H1 (cell line): ENCODE results near the gene RAD51B. TPM values are rescaled to one million over a fixed set of nuclear protein-coding genes. Genes with fewer than 3 reads are reported as not detected.

ENCODE experiments used
- CTCF ChIA-PET: fragments of 300-600 bp; sonication (Branson Sonifier 250); formaldehyde crosslinking; loops from one replicate; lab custom pipeline; 2021; ENCODE audit not compliant: partially characterized antibody; lab: Charles Lee
- POLR2A ChIA-PET: fragments of 300-600 bp; sonication (Branson Sonifier 250); formaldehyde crosslinking; loops from one replicate; lab custom pipeline; 2021; ENCODE audit warnings: inconsistent platforms; ENCODE audit not compliant: partially characterized antibody; lab: Charles Lee
- DNase-seq, 2 experiments: peaks; one replicate each; pipeline versions ENCODE4 v3.0.0 to v3.0.0-alpha.2; 2010 to 2022; ENCODE audit warnings: low spot score in 2 of 2, low read depth in 1 of 2, mixed read lengths in 1 of 2
- FAIRE-seq: peaks from 2 replicates; lab custom pipeline; 2011; peaks lifted over from hg19 to GRCh38; lab: Jason Lieb, UNC
- H2AFZ ChIP-seq: 2 replicates; pipeline ENCODE4 v1.8.1; 2012; ENCODE audit warnings: low read length, inconsistent platforms
- H2AK5ac ChIP-seq: 2 replicates; pipeline ENCODE4 v1.6.1; 2013; ENCODE audit warnings: low read depth, low read length
- H2BK120ac ChIP-seq: replicated peaks from 2 replicates; pipeline ENCODE3; 2013; ENCODE audit warnings: low read depth, low read length, inconsistent platforms
- H2BK12ac ChIP-seq: 2 replicates; pipeline ENCODE4 v1.6.1; 2013; ENCODE audit warnings: low read depth, low read length
- H2BK15ac ChIP-seq: 2 replicates; pipeline ENCODE4 v1.6.1; 2013; ENCODE audit warnings: low read length
- H2BK20ac ChIP-seq: 2 replicates; pipeline ENCODE4 v1.6.1; 2013; ENCODE audit warnings: low read length
- H2BK5ac ChIP-seq: 2 replicates; pipeline ENCODE4 v1.6.1; 2013; ENCODE audit warnings: low read depth, low read length
- H3K14ac ChIP-seq: 2 replicates; pipeline ENCODE4 v1.6.1; 2013; ENCODE audit warnings: inconsistent platforms; ENCODE audit not compliant: insufficient read length
- H3K18ac ChIP-seq: 2 replicates; pipeline ENCODE4 v1.6.1; 2013; ENCODE audit warnings: low read length; ENCODE audit errors: extremely low read depth
- H3K23ac ChIP-seq: 2 replicates; pipeline ENCODE4 v1.6.1; 2013; ENCODE audit warnings: inconsistent platforms; ENCODE audit not compliant: insufficient read length
- H3K23me2 ChIP-seq: 2 replicates; pipeline ENCODE4 v1.6.1; 2013; ENCODE audit warnings: low read depth, low read length
- H3K27ac ChIP-seq: 2 replicates; pipeline ENCODE4 v1.6.1; 2011; ENCODE audit warnings: low read depth, low read length, inconsistent platforms
- H3K27me3 ChIP-seq, 4 experiments: replicated peaks in 1 of 4; 1 replicate in 1 of 4; 2 replicates in 3 of 4; pipeline versions ENCODE4 v1.6.1 to v1.8.1; 2011 to 2013; ENCODE audit warnings: low read length in 3 of 4, mild to moderate bottlenecking in 3 of 4, inconsistent platforms in 2 of 4, mixed read lengths in 2 of 4, moderate library complexity in 1 of 4; ENCODE audit not compliant: control insufficient read depth in 3 of 4, insufficient read depth in 3 of 4; ENCODE audit errors: extremely low read depth in 1 of 4
- H3K36me3 ChIP-seq, 4 experiments: 2 replicates each; pipeline versions ENCODE4 v1.6.1 to v1.8.1; 2011 to 2013; ENCODE audit warnings: mild to moderate bottlenecking in 4 of 4, low read length in 3 of 4, moderate library complexity in 2 of 4, control low read depth in 1 of 4, inconsistent platforms in 1 of 4; ENCODE audit not compliant: insufficient read depth in 4 of 4, control insufficient read depth in 2 of 4
- H3K4ac ChIP-seq: replicated peaks from 2 replicates; pipeline ENCODE3; 2013; ENCODE audit warnings: low read length, low read depth, mixed read lengths, inconsistent platforms; ENCODE audit not compliant: insufficient read length
- H3K4me1 ChIP-seq, 4 experiments: replicated peaks in 1 of 4; 1 replicate in 1 of 4; 2 replicates in 3 of 4; pipeline versions ENCODE4 v1.6.1 to v1.8.1; 2011 to 2013; ENCODE audit warnings: low read length in 3 of 4, inconsistent platforms in 2 of 4, mixed read lengths in 1 of 4; ENCODE audit not compliant: insufficient read depth in 4 of 4, control insufficient read depth in 3 of 4
- H3K4me2 ChIP-seq, 2 experiments: 2 replicates each; pipeline versions ENCODE4 v1.6.1 to v1.8.1; 2011 to 2013; ENCODE audit warnings: low read depth in 2 of 2, low read length in 2 of 2, control low read depth in 1 of 2, inconsistent platforms in 1 of 2, mild to moderate bottlenecking in 1 of 2; ENCODE audit not compliant: insufficient read depth in 1 of 2
- H3K4me3 ChIP-seq, 4 experiments: fragments of 200-600, 300-600 bp in 1 of 4; sonication (generic), shearing (Covaris generic), sonication (Bioruptor Twin) in 1 of 4; 2 replicates each; pipeline versions ENCODE4 v1.5.1 to v1.8.1; 2011 to 2016; ENCODE audit warnings: low read length in 4 of 4, low read depth in 3 of 4, control low read depth in 2 of 4, inconsistent platforms in 2 of 4, mild to moderate bottlenecking in 2 of 4, mixed read lengths in 1 of 4, moderate library complexity in 1 of 4; ENCODE audit not compliant: insufficient read depth in 2 of 4; ENCODE audit errors: extremely low read depth in 1 of 4
- H3K56ac ChIP-seq: replicated peaks from 2 replicates; pipeline ENCODE3; 2013; ENCODE audit warnings: low read depth, mild to moderate bottlenecking, mixed read lengths, low read length, inconsistent platforms; ENCODE audit not compliant: insufficient read length
- H3K79me1 ChIP-seq: 2 replicates; pipeline ENCODE4 v1.6.1; 2013; ENCODE audit warnings: low read depth, low read length, control low read depth
- H3K79me2 ChIP-seq, 2 experiments: 2 replicates each; pipeline versions ENCODE4 v1.6.1 to v1.8.1; 2012 to 2013; ENCODE audit warnings: low read length in 2 of 2, mild to moderate bottlenecking in 2 of 2, inconsistent platforms in 1 of 2; ENCODE audit not compliant: insufficient read depth in 2 of 2, control insufficient read depth in 1 of 2
- H3K9ac ChIP-seq, 4 experiments: replicated peaks in 1 of 4; 1 replicate in 1 of 4; 2 replicates in 3 of 4; pipeline versions ENCODE4 v1.6.1 to v1.8.1; 2011 to 2013; ENCODE audit warnings: low read depth in 3 of 4, low read length in 3 of 4, control low read depth in 2 of 4, mild to moderate bottlenecking in 2 of 4, moderate library complexity in 2 of 4, inconsistent platforms in 1 of 4; ENCODE audit errors: extremely low read depth in 1 of 4
- H3K9me3 ChIP-seq, 2 experiments: 2 replicates each; pipeline versions ENCODE4 v1.6.1 to v1.8.1; 2012 to 2013; ENCODE audit warnings: mild to moderate bottlenecking in 2 of 2, moderate library complexity in 2 of 2, control low read depth in 1 of 2, inconsistent platforms in 1 of 2, low read depth in 1 of 2, low read length in 1 of 2, mixed read lengths in 1 of 2; ENCODE audit not compliant: insufficient read depth in 2 of 2
- H4K20me1 ChIP-seq, 2 experiments: replicated peaks in 1 of 2; 2 replicates each; pipeline versions ENCODE3 to v1.8.1; 2011 to 2013; ENCODE audit warnings: inconsistent platforms in 2 of 2, low read length in 2 of 2, mild to moderate bottlenecking in 1 of 2; ENCODE audit not compliant: insufficient read depth in 2 of 2, control insufficient read depth in 1 of 2
- H4K5ac ChIP-seq: 2 replicates; pipeline ENCODE4 v1.6.1; 2013; ENCODE audit warnings: low read length, low read depth, mixed read lengths, inconsistent platforms; ENCODE audit not compliant: insufficient read length
- H4K8ac ChIP-seq: 2 replicates; pipeline ENCODE4 v1.8.0; 2013; ENCODE audit warnings: mild to moderate bottlenecking, moderate library complexity, low read length, inconsistent platforms; ENCODE audit not compliant: insufficient read depth; ENCODE audit errors: extremely low read depth
- H4K91ac ChIP-seq: replicated peaks from 2 replicates; pipeline ENCODE3; 2013; ENCODE audit warnings: low read length, mixed read lengths, inconsistent platforms; ENCODE audit not compliant: insufficient read length
- BCL11A ChIP-seq, 2 experiments: IDR thresholded peaks; one replicate each; pipeline ENCODE4 v1.6.1; 2011; ENCODE audit warnings: low read depth in 2 of 2, low read length in 2 of 2, mild to moderate bottlenecking in 2 of 2
- GABPA ChIP-seq: IDR thresholded peaks from 2 replicates; pipeline ENCODE4 v1.6.1; 2011; ENCODE audit warnings: mild to moderate bottlenecking, low read length, moderate library complexity, borderline replicate concordance; ENCODE audit not compliant: insufficient read depth
- GTF2F1 ChIP-seq: IDR thresholded peaks from 2 replicates; pipeline ENCODE4 v1.6.1; 2012; ENCODE audit warnings: low read depth, low read length, improper control_type of control experiment, borderline replicate concordance
- HDAC2 ChIP-seq, 2 experiments: fragments of 300-600 bp in 1 of 2; sonication (generic) in 1 of 2; IDR thresholded peaks; 2 replicates each; pipeline ENCODE4 v1.6.1; 2011 to 2012; ENCODE audit warnings: low read depth in 2 of 2, low read length in 2 of 2, mild to moderate bottlenecking in 2 of 2, moderate library complexity in 2 of 2, borderline replicate concordance in 1 of 2, inconsistent platforms in 1 of 2
- HDAC6 ChIP-seq: IDR thresholded peaks from one replicate; pipeline ENCODE4 v1.7.1; 2012; ENCODE audit warnings: low read depth, mild to moderate bottlenecking, inconsistent platforms, low read length, moderate library complexity
- JUN ChIP-seq: IDR thresholded peaks from 2 replicates; pipeline ENCODE4 v1.6.1; 2011; ENCODE audit warnings: low read depth, mild to moderate bottlenecking, improper control_type of control experiment, low read length
- KDM1A ChIP-seq: fragments of 200-600, 300-600 bp; sonication (generic); IDR thresholded peaks from 2 replicates; pipeline ENCODE4 v1.7.1; 2016; ENCODE audit warnings: mild to moderate bottlenecking, low read length, borderline replicate concordance
- MAFK ChIP-seq: IDR thresholded peaks from 2 replicates; pipeline ENCODE4 v1.6.1; 2012; ENCODE audit warnings: low read depth, mild to moderate bottlenecking, improper control_type of control experiment, low read length
- POLR2AphosphoS5 ChIP-seq: IDR thresholded peaks from 2 replicates; pipeline ENCODE4 v1.6.1; 2011; ENCODE audit warnings: low read depth, low read length
- RBBP5 ChIP-seq: IDR thresholded peaks from 2 replicates; pipeline ENCODE4 v1.7.1; 2012; ENCODE audit warnings: low read depth, mild to moderate bottlenecking, inconsistent platforms, low read length, moderate library complexity, borderline replicate concordance
- SIX5 ChIP-seq: IDR thresholded peaks from 2 replicates; pipeline ENCODE4 v1.6.1; 2011; ENCODE audit warnings: mild to moderate bottlenecking, low read depth, low read length
- TAF1 ChIP-seq: IDR thresholded peaks from 2 replicates; pipeline ENCODE4 v1.6.1; 2011; ENCODE audit warnings: mild to moderate bottlenecking, low read depth, low read length
- WGBS, 2 experiments: shearing (Covaris generic) in 1 of 2; methylation state at CpG; one replicate each; pipeline versions ENCODE4 v1.1.6 to v1.1.7; 2013 to 2015; ENCODE audit warnings: low lambda C conversion rate in 2 of 2, mixed read lengths in 2 of 2, inconsistent platforms in 1 of 2, low coverage in 1 of 2, missing lambda C conversion rate in 1 of 2; ENCODE audit not compliant: insufficient replicate concordance in 2 of 2, insufficient coverage in 1 of 2, insufficient read length in 1 of 2; ENCODE audit errors: extremely low coverage in 1 of 2, missing lambda C conversion rate in 1 of 2; 5-methylcytosine and 5-hydroxymethylcytosine counted together
- polyA plus RNA-seq, 7 experiments: library from polyadenylated mRNA; depleted of rRNA in 3 of 7; stranded (reverse) in 5 of 7; unstranded in 2 of 7; fragments of >200 nt in 5 of 7; fragments of 200-250 nt in 2 of 7; gene quantifications; 1 replicate in 5 of 7; 2 replicates in 1 of 7; 4 replicates in 1 of 7; pipeline versions ENCODE4 v1.2.1 to v1.2.3, GENCODE V29; 2011 to 2013; ENCODE audit warnings: missing spikeins in 2 of 7, mixed read lengths in 2 of 7
- total RNA-seq: library from RNA; stranded (reverse); fragmentation: NEBNext Ultra II Directional; extraction: Animal tissue kit (Norgen Biotek cat#: 25700); gene quantifications from 2 replicates; pipeline ENCODE4 v1.2.1, GENCODE V29; 2021
- TF ChIP-seq, protein P1 (sequence below): IDR thresholded peaks from 2 replicates; pipeline ENCODE4 v1.6.1; 2012; ENCODE audit warnings: low read length, inconsistent platforms

RAD51B gene
- total and polyA plus RNA-seq, 2 of the 8 experiments (the other 6 are each of a cell fraction or from before 2014, with no cell fraction given) = 3.9 to 14.9 TPM

DNA sequence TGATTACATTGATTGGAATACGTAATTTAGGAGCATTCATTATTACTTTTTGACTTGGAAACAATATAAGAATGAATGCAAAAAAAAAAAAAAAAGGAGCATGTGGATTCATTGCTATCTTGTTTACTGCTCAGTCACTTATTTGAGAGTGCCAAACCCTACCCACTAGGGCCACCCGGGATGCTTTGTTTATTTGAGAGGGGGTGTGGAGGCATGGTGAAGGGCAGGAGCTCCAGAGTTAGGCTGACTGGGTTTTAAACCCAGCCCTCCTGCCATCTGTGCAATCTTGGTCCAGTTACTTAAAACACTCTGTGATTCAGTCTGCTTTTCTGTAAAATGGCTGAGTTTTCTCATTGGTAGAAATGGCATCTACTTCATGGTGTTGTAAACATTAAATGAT lies 195.2 kb downstream of the RAD51B start:
- Histone ChIP-seq H4K20me1 (no peaks in the 10 kb centered on the region), H3K27me3 (no peaks in the 10 kb centered on the region), H3K79me1 (no peaks in the 10 kb centered on the region), H2BK120ac (no peak overlapping the region), H4K91ac (no peak overlapping the region), H3K4me3 (no peak overlapping the region), H4K8ac (no peak overlapping the region), H3K23ac (no peak overlapping the region), H3K9me3 (0 out of 4 replicates have a peak, but pooled peaks cover 0 to 4% of the 10 kb centered on the region in 2 experiments), H3K4ac (no peak overlapping the region), H3K23me2 (no peaks in the 10 kb centered on the region), H3K9ac (no peak overlapping the region), H2AFZ (no peak overlapping the region), H3K18ac (no peak overlapping the region), H2BK5ac (no peak overlapping the region), H3K27ac (no peak overlapping the region), H3K4me1 (no peaks in the 10 kb centered on the region), H3K14ac (no peak overlapping the region), H3K4me2 (no peak overlapping the region), H2BK20ac (no peak overlapping the region), H3K79me2 (no peaks in the 10 kb centered on the region), H3K56ac (no peak overlapping the region), H2BK12ac (no peak overlapping the region), H2BK15ac (no peak overlapping the region), H4K5ac (no peak overlapping the region), H2AK5ac (no peak overlapping the region), H3K36me3 (peaks cover 0 to 3% (median 0%) of the 10 kb centered on the region in 4 experiments; a peak in 1 of 8 replicates)
- ChIA-PET POLR2A (no interaction called here), CTCF (no interaction called here)
- WGBS, 2 experiments = 91% methylated on average over 2 of the region's 2 CpGs; no CpG with 5 or more reads in 1 of the 2 experiments
- no peak for FAIRE-seq
- DNase-seq = no peak
- TF ChIP-seq HDAC6 = no peak
- no peak for TF ChIP-seq MAFK
- no peak for TF ChIP-seq POLR2AphosphoS5
- TF ChIP-seq JUN = no peak
- TF ChIP-seq BCL11A (IDR thresholded peaks at IDR 0.05; ENCODE audit: low read depth in 2 of 2, low read length in 2 of 2) = no peak
- TF ChIP-seq HDAC2 (IDR thresholded peaks at IDR 0.05; ENCODE audit: borderline replicate concordance in 1 of 2, low read depth in 2 of 2, low read length in 2 of 2) = no peak
- TF ChIP-seq GABPA = no peak
- no peak for TF ChIP-seq RBBP5
- TF ChIP-seq TAF1 = no peak
- TF ChIP-seq KDM1A = no peak
- TF ChIP-seq GTF2F1 = no peak
- TF ChIP-seq, protein P1, sequence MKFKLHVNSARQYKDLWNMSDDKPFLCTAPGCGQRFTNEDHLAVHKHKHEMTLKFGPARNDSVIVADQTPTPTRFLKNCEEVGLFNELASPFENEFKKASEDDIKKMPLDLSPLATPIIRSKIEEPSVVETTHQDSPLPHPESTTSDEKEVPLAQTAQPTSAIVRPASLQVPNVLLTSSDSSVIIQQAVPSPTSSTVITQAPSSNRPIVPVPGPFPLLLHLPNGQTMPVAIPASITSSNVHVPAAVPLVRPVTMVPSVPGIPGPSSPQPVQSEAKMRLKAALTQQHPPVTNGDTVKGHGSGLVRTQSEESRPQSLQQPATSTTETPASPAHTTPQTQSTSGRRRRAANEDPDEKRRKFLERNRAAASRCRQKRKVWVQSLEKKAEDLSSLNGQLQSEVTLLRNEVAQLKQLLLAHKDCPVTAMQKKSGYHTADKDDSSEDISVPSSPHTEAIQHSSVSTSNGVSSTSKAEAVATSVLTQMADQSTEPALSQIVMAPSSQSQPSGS = no peak
- no peak for TF ChIP-seq SIX5
